Measurements from ENCODE around the gene MGAT1. TPM values are rescaled to one million over a fixed set of nuclear protein-coding genes. Genes with fewer than 3 reads are reported as not detected.

MGAT1 gene
- total and polyA plus RNA-seq, 8 donors = 52.8 to 656 (median 66.4) TPM

DNA sequence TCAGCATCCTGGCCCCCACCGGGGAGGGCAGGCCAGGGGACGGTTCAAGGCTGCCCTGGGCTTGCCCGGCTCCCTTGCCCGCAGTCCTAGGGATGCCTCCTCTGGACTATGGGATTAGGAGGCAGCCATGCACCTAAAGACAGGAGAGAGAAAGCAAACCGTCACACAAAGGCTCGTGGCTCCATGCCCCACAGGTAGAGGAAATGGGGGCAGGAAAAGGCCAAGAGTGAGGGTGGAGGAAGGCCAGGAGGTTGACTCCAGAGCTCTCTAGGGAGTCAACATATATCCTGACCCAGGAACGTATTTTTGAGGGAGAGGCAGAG lies 9.7 kb downstream of the MGAT1 start:
- DNase-seq = no peak
- Histone ChIP-seq H3K27me3 (no peaks in the 10 kb centered on the region), H3K9me3 (no peaks in the 10 kb centered on the region), H3K36me3 (peaks cover 40 to 83% (median 74%) of the 10 kb centered on the region in 4 donors), H3K27ac (no peak overlapping the region), H3K4me3 (no peak overlapping the region), H3K4me1 (peaks cover 30 to 86% (median 49%) of the 10 kb centered on the region in 4 donors)
- no peak for TF ChIP-seq POLR2A (IDR thresholded peaks at IDR 0.05)
- WGBS, 5 donors = 79 to 85% (median 82%) methylated on average over 7 of the region's 7 CpGs
- intact Hi-C loops (cut with DNase I; ENCODE audit: low total_unique reads) = loop anchor here (10.0 kb wide), 1 partner anchor 62 kb away; no protein-coding TSS in a partner anchor

DNA sequence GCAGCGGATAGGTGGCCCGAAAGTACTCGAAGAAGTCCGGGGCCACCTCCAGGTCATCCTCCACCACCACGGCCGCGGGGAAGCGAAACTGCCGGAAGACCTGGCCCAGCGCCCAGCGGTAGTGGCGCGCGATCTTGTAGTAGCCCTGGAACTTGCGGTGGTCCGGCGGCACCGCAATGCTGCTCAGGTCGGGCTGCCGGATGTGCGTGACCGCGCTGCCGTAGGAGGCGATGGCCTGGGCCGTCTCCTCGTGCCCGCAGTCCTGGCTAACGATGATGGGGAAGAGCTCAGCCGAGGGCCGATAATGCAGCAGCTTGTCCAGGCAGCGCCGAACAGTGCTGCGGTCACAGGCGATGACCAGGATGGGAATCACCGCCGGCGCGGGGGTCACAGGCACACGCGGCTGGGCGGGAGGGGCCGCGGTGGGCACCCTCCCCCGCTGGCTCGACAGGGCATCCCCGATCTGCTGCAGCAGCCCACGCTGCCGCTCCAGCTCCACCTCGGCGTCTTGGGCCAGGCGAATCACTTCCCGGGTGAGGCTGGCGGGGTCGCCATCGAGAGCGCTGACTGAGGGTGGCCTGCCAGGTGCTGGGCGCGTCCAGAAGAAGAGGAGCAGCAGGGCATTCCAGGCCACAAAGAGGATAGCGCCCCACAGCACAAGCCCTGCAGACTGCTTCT lies 10.2 kb downstream of the MGAT1 start:
- Histone ChIP-seq H3K36me3 (peaks cover 40 to 87% (median 79%) of the 10 kb centered on the region in 4 donors), H3K9me3 (no peaks in the 10 kb centered on the region), H3K27ac (no peak overlapping the region), H3K4me3 (no peak overlapping the region), H3K4me1 (peaks cover 30 to 86% (median 49%) of the 10 kb centered on the region in 4 donors), H3K27me3 (no peaks in the 10 kb centered on the region)
- 92 to 97% (median 95%) methylated on average over 35 to 60 of the region's 60 CpGs for WGBS, 5 donors
- intact Hi-C loops (cut with DNase I; ENCODE audit: low total_unique reads) = loop anchor here (10.0 kb wide), 1 partner anchor 62 kb away; no protein-coding TSS in a partner anchor
- TF ChIP-seq EP300 (IDR thresholded peaks at IDR 0.05) (no peak), POLR2A (IDR thresholded peaks at IDR 0.05) (no peak), POLR2AphosphoS5 (IDR thresholded peaks at IDR 0.05) (no peak)
- TF ChIP-seq, protein P1, sequence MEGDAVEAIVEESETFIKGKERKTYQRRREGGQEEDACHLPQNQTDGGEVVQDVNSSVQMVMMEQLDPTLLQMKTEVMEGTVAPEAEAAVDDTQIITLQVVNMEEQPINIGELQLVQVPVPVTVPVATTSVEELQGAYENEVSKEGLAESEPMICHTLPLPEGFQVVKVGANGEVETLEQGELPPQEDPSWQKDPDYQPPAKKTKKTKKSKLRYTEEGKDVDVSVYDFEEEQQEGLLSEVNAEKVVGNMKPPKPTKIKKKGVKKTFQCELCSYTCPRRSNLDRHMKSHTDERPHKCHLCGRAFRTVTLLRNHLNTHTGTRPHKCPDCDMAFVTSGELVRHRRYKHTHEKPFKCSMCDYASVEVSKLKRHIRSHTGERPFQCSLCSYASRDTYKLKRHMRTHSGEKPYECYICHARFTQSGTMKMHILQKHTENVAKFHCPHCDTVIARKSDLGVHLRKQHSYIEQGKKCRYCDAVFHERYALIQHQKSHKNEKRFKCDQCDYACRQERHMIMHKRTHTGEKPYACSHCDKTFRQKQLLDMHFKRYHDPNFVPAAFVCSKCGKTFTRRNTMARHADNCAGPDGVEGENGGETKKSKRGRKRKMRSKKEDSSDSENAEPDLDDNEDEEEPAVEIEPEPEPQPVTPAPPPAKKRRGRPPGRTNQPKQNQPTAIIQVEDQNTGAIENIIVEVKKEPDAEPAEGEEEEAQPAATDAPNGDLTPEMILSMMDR (IDR thresholded peaks at IDR 0.05) = no peak
- no peak for DNase-seq

DNA sequence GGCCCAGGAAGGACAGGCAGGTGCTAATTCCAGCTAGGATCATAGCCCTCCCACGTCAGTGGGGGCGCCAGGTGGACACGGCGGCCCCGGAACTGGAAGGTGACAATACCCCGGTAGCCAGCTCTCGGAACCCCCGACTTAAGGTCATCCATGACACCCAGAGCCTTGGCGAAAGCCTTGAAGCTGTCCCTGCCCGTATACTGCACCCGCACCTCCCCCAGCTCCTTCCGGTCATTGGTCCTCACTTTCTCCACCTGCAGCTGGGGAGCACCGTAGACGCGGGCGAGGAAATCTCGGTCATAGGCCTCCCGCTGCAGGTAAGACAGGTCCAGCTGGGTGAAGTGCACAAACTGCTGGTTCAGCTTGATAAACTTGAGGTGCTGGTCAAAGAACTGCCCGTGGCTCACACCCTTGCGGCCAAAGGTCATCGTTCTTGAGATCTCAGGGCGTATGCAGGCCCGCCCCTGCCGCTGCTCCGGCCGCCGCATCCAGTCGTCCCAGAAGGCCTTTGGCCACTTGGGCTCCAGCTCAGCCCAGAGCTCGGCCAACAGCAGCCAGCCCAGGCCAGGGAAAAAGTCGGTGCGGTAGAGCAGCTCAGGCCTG lies 10.9 kb downstream of the MGAT1 start:
- Histone ChIP-seq H3K4me3 (no peak overlapping the region), H3K27me3 (no peaks in the 10 kb centered on the region), H3K9me3 (no peaks in the 10 kb centered on the region), H3K4me1 (peaks cover 30 to 86% (median 48%) of the 10 kb centered on the region in 4 donors), H3K36me3 (peaks cover 40 to 88% (median 82%) of the 10 kb centered on the region in 4 donors), H3K27ac (no peak overlapping the region)
- intact Hi-C loops (cut with DNase I; ENCODE audit: low total_unique reads) = loop anchor here (10.0 kb wide), 1 partner anchor 63 kb away; no protein-coding TSS in a partner anchor
- no peak for DNase-seq
- WGBS, 5 donors = 87 to 94% (median 89%) methylated on average over 27 to 31 of the region's 31 CpGs
- no peak for TF ChIP-seq EP300 (IDR thresholded peaks at IDR 0.05)
- TF ChIP-seq, protein P1 (IDR thresholded peaks at IDR 0.05) = no peak
- no peak for TF ChIP-seq POLR2AphosphoS5 (IDR thresholded peaks at IDR 0.05)
- no peak for TF ChIP-seq POLR2A (IDR thresholded peaks at IDR 0.05)

DNA sequence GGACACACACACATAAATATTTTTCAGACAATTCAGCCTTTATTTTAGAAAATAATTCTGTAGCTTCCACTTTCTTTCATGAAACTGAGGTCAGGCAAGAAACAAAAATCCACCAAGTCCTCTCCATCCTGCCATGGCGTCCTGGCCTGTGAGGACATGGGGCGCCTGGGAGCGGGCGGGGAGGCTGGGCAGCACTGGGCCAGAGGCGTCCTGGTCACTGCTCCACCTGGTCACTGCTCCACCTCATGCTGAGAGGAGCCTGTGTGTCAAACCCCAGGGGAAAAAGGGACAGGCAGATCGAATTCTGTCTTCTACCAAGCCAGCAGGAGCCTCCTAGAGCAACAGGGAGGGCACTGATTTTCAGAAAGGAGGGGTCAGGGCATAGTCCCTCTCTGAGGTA lies 12.1 kb downstream of the MGAT1 start:
- no peak overlapping the region for H3K4me3 ChIP-seq
- TF ChIP-seq POLR2AphosphoS5 (IDR thresholded peaks at IDR 0.05) (no peak), EP300 (IDR thresholded peaks at IDR 0.05) (no peak), POLR2A (IDR thresholded peaks at IDR 0.05) (no peak)
- TF ChIP-seq, protein P1 (IDR thresholded peaks at IDR 0.05) = no peak
- WGBS, 5 donors = 85 to 93% (median 89%) methylated on average over 5 to 6 of the region's 6 CpGs
- no peak overlapping the region for H3K27ac ChIP-seq
- no peaks in the 10 kb centered on the region for H3K27me3 ChIP-seq
- intact Hi-C loops (cut with DNase I; ENCODE audit: low total_unique reads) = loop anchor here (10.0 kb wide), 1 partner anchor 64 kb away; no protein-coding TSS in a partner anchor
- peaks cover 30 to 86% (median 48%) of the 10 kb centered on the region in 4 donors for H3K4me1 ChIP-seq
- no peaks in the 10 kb centered on the region for H3K9me3 ChIP-seq
- no peak for DNase-seq
- peaks cover 40 to 80% (median 76%) of the 10 kb centered on the region in 4 donors for H3K36me3 ChIP-seq

Measured in stomach (tissue), 9 donors.